Fibroblast of mammary gland (primary cell): ENCODE measurements around the gene PAM.

ENCODE experiments used
- DNase-seq: peaks from one replicate; pipeline ENCODE4 v3.0.0-alpha.2; 2010; ENCODE audit warnings: low read depth
- H3K4me3 ChIP-seq: 2 replicates; pipeline ENCODE4 v1.5.1; 2011; ENCODE audit warnings: low read depth, mild to moderate bottlenecking, low read length, moderate library complexity; ENCODE audit not compliant: control insufficient read depth
- CTCF ChIP-seq: conservative IDR thresholded peaks from 2 replicates; pipeline ENCODE4 v1.5.1; 2011; ENCODE audit warnings: low read depth, low read length, inconsistent platforms; ENCODE audit not compliant: control insufficient read depth, insufficient read depth

The PAM gene

GRCh38 chr5:102974177-102974576 is 219.1 kb downstream of the PAM start:
- no peak for TF ChIP-seq CTCF
- no peak for DNase-seq
- no peak overlapping the region for H3K4me3 ChIP-seq

- DNase-seq = peak; percentile 18
- no peak overlapping the region for H3K4me3 ChIP-seq
- TF ChIP-seq CTCF = no peak
Observed at GRCh38 chr5:102975045-102975444, 219.9 kb downstream of the PAM start.

GRCh38 chr5:102975457-102976182 is 220.5 kb downstream of the PAM start:
- H3K4me3 ChIP-seq = no peak overlapping the region
- DNase-seq = peak; percentile 74
- TF ChIP-seq CTCF = no peak

- no peak for DNase-seq
- no peak overlapping the region for H3K4me3 ChIP-seq
- no peak for TF ChIP-seq CTCF
Observed at GRCh38 chr5:102981957-102982635, 227.0 kb downstream of the PAM start.

GRCh38 chr5:102986074-102986473 is 231.0 kb downstream of the PAM start:
- TF ChIP-seq CTCF = no peak
- no peak overlapping the region for H3K4me3 ChIP-seq
- DNase-seq = no peak

GRCh38 chr5:102988459-102988858 is 233.4 kb downstream of the PAM start:
- DNase-seq = no peak
- TF ChIP-seq CTCF = no peak

More at GRCh38 chr5:102988459-102988858, 233.4 kb downstream of the PAM start:
- H3K4me3 ChIP-seq = no peak overlapping the region
